GM19395 (cell line): ENCODE measurements around the gene TBC1D1.
A peak's percentile ranks its signal among the peaks of the same experiment; 100 is the strongest.

Experiments used
- ATAC-seq: cut with Tn5 transposase; IDR thresholded peaks from one replicate; pipeline ENCODE4 v1.9.1; 2021; ENCODE audit warnings: mild to moderate bottlenecking, moderate library complexity; ENCODE audit not compliant: unreplicated experiment

Gene TBC1D1

DNA sequence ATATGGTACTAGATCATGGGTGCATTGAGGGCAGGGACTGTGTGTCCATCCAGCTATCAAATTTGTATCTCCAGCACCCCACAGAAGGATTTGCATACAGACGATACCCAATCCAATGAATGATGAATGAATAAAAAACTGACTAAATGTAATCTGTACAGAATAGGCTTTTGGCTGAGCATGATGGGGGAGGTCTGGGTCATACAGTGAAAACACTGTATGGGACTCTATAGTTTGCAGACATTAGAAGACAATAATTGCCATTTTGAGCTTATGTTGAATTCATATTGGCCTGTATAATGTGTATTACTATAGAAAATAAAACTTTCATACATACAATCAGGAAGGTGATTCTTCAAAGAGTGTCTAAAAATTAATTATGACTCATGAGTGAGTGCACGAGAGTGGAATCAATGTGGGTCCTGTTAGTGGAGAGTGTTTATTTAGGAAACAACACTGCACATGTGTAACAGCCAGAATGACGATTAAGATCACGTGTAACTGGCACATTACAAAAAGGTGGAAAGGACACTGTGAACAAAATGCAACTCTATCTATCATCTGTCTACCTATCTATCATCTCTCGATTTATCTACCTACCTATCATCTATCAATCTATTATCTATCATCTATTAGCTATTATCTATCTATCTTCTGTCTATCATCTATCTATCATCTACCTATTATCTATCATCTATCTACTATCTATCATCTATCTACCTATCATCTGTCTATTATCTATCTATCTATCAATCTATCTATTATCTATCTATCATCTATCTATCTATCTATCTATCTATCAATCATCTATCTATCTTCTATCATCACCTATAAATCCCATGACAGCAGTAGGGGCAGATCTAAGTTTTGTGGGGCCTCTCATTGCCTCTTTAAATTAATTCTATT, 270.6 kb downstream of the TBC1D1 start:
- peak; percentile 23 for ATAC-seq

DNA sequence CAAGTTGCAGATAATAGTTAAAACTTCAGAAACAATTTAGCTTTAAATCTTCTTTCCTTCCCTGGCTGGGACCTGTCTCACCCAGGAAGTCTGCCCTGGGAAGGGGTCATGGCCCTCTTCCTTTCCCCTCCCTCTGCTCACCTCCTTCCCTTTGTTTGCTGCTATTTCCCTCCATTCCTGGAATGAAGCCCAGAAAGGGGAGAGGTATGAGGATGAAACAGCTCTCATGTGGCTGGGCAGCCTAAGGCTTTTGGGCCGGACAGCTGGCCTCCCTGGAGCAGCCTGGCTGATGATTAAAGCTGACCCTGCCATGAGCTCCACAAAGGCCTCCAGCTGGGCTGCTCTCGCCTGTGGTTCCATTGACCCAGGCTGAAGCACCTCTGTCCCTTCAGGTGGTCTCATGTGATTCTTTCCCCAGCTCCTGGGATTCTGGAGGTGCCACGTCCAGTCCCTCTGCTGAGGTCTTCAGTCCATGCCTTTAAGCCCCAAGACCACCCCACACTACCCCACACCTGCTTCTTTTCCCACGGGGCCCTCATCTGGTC, 271.4 kb downstream of the TBC1D1 start:
- ATAC-seq, result no peak

DNA sequence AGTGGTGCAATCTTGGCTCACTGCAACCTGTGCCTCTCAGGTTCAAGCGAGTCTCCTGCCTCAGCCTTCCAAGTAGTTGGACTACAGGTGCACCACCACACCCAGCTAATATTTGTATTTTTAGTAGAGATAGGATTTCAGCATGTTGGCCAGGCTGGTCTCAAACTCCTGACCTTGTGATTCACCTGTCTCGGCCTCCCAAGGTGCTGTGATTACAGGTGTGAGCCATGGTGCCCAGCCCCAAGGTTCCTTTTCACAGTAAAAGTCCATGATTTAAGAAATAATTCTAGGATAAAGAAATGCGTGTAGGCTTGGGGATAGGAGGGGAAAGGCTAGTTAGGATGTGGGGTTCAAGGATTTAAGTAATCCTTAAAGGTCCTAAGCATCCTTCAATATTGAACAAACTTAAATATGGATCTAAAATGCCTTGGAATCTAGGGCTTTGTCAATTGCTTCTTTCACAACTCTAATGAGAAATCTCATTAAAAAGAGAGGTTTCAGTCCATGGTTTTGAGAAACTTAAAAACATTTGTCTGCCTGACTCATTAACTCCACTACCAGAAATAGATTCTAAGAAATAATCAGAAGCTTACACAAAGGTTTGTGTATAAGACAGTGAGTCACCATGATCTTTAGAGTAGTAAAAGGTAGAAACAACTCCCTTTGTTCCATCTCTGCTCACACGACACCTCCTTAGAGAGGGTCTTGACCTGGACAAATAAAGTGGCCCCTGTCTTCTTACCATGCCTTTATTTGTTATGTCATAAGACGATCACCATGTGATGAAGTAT, 272.5 kb downstream of the TBC1D1 start:
- ATAC-seq, result no peak

DNA sequence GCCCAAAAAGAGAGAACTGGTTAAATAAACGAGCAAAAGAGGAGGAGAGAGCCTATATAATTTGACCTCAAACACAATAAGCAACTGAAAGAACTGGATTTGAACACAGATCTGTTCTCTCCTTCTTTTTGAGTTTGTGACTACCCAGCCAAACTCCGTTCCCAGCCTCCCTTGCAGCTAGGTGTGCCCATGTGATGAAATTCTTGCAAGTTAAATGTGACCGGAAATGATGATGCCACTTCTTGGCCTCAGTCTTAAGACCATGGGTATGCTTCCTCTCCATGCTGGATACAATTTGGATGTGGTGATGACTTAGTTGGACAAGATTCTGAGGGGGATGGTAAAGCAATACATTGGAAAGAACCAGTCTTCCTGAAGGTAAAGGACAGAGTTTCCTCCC, 273.5 kb downstream of the TBC1D1 start:
- no peak for ATAC-seq

DNA sequence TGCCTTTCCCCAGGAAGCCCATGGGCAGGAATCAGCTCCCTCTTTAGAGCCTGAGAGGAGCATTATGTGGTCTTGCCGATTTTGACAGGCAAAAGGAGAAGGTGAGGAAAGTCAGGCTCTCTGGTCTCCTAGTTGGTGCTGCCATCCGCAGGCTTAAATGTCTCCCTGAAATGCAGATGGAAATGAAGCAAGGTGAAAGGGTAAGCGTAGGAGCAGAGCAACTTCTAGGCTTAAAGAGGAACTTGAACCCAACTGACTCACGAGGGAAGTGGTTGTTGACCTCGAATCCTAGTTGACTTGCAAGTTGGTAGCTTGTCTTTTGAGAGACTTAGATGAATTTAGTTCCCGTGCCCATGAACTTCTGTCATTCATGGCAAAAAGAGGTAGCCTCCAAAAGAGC, 275.2 kb downstream of the TBC1D1 start:
- ATAC-seq, result no peak

DNA sequence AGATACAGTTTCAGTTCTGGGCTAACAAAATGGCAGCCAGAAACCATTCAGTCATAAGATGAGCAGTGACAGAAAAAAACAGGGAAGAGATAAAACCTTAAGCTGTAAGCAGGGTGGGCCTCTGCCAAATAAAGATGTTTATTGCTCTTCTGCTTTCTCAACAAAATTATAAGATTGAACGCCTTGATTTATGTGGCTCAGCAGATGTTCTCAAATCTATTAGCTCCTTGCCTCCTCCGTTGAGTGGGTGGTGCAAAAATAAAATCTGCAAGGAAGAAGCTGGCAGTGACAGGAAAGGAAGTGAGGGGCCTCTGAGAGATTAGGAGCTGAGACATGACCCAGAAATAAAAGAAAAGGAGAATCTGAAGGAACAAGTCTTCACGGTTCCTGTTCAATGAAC, 275.9 kb downstream of the TBC1D1 start:
- no peak for ATAC-seq

DNA sequence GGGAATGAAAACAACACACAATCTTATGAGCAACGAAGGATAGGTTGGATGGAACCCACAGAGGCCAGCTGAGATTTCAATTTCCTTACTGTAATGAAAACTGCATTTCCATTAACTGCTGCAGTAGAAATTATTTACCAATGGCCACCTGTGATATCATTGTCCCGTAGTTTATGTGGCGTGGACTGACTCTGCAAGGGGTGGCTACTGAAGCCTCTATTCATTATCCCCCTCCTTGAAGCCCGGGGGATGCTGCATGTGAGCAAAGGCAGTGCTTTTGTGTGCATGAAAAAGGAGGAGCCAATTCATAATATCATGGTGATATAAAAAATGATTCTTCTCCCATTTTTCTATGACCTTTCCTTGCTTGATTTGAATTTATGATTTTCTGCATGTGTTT, 277.1 kb downstream of the TBC1D1 start:
- no peak for ATAC-seq

DNA sequence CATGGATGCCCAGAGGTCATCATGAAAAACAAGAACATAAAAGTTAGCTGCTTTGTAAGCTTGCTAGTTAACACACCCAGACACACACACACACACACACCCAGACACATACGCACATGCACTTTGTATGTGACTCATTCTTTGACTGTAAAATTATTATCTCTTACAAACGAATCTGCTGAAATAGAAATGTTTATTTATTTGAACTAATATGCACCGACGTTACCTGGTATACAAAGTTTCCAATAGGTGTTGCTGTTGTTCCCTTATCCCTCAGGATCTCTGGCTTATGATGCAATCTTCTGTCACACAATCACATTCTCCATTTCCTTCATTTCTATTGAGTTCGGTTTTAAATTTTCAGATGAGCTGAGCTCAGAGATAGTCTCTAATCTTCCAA, 278.6 kb downstream of the TBC1D1 start:
- ATAC-seq, result no peak

DNA sequence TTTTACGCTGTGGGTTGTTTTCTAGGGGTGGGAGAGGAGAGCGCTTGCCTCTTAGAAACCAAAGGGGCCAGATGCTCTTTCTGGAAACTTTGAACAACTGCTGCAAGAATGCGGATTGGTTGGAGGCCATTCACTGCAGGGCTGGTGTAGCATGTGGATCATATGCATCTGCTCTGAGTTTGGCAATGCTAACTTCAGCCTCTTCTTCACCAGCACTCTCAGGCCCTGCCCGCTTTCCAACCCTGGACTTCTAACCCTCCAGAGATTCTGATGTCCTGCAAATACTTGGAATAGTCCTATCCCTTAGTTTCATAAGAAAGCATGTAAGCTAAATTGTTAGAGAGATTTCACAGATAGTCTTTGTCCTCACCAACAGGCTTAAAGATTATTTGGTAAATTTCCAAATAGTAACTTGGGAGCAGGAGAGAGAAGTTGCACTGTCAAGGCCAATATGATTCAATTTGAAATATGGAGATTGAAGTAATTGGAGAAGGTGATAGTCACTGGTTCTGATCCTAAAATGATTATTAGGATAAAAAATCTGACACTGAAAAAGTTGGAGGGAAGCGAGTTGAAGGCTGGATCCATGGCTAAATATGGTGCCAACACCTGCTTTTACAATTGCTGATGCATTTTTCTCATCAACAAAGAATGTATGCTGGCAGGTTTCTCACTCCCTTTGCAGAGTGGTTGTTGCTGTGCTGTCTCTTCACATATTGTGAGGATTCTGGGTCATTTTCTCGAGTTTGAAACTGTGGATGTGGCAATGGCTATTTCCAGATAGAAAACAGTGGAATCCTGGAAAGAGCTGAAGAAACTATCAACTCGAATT, 279.7 kb downstream of the TBC1D1 start:
- no peak for ATAC-seq

DNA sequence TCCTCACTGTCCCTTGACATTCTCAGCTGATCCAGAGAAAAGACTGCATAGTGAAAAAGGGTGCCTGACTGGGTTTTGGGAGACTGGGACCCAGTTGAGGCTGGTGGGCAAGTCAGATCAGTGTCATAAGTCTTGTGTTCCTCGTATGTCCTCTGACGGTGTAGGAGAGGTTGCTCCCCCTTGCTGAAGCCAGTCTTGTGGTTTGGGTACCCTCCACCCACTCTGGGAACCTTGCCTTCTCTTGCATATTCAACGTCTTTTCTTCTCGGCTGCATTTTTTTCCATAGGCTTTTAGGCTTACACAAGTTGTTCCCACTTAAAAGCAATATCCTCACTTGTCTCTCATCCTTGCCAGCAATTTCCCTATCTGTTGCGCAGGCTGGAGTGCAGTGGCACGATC, 281.2 kb downstream of the TBC1D1 start:
- ATAC-seq, result no peak

DNA sequence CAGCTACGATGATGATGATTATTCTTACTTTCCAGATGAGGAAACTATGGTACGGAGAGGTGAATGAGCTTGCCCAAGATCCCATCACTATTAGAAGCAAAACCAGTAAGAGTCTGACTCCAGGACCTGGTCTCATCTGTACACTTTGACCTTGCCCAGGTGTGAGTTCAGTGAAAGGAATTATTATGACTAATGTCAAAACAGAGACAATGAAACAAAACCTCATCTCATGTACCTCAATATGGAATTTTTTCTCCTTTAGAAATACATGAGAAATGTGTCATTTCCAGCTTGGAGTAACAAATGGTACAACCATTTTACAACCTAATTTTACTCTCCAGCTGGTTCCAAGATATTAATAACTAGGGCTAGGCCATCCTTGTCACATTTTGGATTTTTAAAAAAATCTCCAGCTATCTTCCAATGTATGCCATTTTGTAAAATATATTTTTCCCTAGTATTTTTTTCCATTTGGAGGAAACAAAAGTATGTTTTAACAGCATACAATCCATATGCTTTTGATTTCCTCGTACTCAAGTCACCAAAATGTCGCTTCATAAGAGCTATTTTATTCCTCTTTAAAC, 283.1 kb downstream of the TBC1D1 start:
- ATAC-seq, result no peak

DNA sequence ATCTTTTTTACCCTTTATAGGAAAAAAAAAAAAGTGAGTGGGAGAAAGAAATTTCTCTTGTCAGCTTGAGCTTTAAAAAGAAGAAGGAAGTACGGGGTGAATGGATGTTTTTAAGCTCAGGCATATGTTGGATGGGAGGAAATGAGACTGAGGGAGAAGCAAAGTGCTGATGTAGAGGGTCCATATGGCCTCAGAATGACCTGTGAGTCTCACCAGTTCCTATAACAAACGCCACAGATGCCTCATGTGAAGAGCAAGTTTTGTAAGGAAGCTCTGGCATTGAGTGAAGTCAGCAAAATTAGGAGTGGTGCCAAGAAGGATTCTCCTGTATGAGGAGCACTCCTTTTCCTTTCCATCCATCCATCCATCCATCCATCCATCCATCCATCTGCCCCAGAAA, 283.9 kb downstream of the TBC1D1 start:
- no peak for ATAC-seq

DNA sequence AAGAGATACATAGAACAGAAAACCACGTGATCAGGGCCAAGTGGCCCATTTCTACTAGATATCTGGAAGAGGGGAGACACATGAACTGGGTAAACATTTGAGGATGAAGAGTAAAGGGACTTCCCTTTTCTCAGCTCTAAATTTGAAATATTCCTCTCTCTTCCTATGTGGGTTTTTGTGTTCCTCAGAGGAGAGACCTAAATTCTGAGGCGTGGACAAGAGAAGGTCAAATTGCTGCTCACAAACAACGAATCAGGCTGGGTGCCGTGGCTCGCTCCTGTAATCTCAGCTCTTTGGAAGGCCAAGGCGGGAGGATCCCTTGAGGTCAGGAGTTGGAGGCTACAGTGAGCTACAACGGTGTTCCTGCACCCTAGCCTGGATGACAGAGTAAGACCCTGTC, 285.3 kb downstream of the TBC1D1 start:
- no peak for ATAC-seq

DNA sequence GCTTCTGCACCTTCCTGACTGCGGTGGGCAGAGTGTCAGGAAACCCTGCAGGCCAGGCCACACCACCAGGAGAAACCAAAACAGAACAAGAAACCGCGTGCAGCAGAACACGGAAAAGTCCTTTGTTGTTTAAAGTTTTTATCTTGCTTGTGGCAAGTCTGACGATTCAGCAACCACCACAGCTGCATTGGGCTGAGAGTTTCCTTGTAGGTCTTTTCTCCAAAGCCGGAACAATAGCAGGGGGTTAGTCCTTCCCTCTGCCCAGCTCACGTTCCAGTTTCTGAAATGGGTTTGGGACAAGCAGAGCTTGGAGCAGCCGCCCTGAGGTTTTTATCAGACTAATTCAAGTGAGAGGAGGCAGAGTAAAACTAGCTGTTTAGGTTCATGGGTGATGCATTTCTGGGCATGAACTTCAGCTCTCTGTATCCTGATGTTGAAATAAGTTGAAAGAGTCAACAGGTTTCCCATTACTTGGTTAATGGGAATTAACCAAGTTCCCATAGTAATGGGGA, 286.2 kb downstream of the TBC1D1 start:
- ATAC-seq, result no peak

DNA sequence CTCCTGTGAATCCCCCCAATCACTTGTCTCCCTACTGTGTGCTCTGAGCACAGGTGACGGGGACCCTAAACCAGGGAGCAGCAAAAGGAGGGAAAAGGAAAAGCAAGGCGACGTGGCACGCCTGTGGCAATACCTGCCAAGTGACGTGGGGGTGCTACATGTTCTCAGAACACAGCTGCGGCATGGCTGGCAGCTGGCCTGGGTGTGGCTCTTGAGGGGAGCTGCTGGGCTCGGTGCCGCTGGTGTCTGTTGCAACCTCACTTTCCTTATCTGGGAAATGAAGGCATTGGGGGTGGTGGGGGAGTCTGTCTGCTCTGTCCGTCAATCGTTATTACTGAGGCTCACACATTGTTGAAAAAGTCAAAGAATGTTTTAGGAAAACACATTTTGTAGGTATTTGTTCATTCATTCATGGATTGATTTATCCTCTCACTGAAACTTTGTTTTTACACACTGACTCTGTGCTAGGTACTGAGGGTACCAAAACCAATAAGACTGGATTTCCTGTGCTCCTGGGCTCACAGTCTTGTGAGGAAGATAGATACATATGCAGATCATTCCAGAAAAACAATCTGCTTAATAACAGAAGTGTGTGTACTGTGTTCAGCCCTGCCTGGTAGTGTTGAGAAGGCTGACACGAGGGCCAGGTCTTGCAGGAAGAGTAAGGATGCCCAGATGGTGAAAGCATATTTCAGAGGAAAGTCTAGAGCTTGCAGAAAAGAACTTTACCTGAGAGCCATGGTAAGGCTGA, 286.9 kb downstream of the TBC1D1 start:
- ATAC-seq, result no peak

DNA sequence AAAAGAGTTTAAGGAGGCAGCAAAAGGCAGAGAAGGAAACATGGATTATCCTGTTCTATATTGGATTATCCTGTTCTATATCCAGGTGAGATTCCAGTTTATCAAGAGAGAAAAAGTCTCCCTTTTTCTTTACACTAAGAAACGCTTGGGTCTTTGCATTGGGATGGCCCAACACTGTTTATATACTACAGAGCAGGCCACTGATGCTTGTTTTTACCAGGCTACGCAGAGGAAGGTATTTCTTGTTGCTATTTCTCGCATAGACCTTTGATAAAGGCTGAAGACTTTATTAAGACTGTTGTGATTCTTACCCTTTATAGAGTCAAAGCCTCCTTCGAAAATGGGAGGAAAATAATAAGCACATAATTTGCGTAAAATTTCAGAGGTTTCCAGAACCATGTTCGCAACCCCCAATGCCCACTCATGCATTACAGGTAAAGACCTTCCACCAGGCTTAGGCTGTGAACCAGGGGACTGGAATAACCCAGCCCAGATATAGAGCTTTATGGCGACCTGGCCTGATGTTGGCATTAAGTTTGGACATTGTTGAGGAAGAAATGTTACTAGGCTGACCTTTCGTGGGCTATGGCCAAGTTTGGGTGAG, 287.6 kb downstream of the TBC1D1 start:
- no peak for ATAC-seq

DNA sequence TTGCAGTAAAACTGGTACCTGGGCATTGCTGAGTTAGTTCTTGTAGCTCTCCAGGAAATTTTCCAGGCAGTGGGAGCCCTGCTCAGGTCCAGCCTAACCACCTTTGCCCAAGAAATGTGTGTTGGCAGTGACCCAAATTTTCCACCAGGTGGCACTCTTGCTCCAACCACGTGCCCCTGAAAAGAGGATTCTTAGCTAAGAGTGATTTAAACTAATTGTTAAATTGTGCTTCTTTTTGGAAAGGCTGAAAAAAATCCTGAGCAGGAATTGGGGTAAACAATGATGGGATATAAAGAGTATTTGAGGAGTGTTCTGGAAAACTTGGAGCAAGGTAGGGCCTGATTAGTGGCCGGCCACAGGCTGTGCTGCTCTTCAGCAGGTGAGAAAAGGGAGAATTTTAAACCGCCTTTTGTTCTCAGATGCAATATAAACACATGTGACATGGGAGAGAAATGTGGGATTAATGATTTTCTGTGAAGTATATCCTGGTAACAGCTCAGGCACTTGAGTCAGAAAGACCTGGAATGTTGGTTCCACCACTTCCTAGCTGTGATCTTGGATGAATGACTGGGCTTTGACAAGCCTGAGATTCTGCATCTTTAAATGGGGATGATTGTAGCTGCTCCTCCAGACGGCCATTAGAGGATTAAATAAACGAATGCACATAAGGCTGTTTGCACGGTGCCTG, 288.9 kb downstream of the TBC1D1 start:
- ATAC-seq, result peak; percentile 59

DNA sequence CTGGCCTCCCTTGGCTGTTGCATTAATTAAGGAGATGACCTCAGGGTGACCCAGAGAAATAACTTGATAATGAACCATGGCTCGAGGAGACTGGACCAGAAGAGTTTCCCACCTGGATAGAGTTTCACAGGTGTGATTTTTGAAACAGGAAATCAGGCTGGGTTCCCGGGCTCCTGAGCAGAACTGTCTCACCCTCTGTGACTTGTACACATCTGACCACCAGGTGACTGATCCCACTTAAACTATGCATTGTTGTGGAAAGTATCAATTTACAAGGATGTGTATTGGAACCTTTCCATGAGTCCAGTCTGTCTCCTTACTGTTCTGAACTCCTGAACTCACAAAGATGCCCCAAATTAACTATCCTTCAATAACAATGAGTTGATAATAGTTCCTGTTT, 289.6 kb downstream of the TBC1D1 start:
- no peak for ATAC-seq

DNA sequence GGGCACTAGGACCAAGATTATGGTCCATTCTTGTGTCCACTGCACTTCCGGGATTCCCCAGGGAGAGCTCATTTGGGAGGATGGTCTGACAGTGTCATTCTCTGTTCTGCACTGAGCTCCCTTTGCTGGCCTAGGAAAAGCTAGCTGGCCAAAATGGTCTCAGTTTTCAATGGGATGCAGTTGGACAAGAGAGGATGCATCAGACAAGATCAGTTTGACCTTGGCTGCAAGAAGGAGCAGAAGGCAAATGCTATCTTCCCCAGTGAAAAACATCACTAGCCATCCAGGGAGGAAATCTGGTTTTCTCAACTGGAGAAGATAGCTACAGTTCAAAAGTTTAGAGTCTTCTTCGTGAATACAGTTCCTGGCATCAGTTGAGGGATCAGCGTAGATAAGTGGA, 290.4 kb downstream of the TBC1D1 start:
- ATAC-seq, result no peak
